Left renal pelvis (tissue), 4 donors: ENCODE results near the gene ZNF705A. TPM values are rescaled to one million over a fixed set of nuclear protein-coding genes. Genes with fewer than 3 reads are reported as not detected.
"Not testable (repeated sequence)": the region's sequence is repeated elsewhere in the genome, so short reads cannot be mapped to it uniquely, and the experiment has no call there.

Experiments used
- DNase-seq, 4 donors: peaks; one replicate each; pipeline ENCODE4 v3.0.0-alpha.2; 2013; ENCODE audit warnings: low read depth in 4 of 4, low spot score in 3 of 4
- polyA plus RNA-seq, 4 donors: library from polyadenylated mRNA; unstranded; fragments of 120-200 nt; gene quantifications; one replicate each; pipeline ENCODE4 v1.2.1, GENCODE V29; 2013; ENCODE audit not compliant: insufficient read length in 4 of 4

The ZNF705A gene
- polyA plus RNA-seq, 4 donors, result not detected

DNA sequence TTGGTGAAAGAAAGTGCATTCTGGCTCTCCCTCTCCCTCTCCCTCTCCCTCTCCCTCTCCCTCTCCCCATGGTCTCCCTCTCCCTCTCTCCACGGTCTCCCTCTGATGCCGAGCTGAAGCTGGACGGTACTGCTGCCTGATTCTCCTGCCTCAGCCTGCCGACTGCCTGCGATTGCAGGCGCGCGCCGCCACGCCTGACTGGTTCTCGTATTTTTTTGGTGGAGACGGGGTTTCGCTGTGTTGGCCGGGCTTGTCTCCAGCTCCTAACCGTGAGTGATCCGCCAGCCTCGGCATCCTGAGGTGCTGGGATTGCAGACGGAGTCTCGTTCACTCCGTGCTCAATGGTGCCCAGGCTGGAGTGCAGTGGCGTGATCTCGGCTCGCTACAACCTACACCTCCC is 26.5 kb downstream of the ZNF705A start:
- not testable (repeated sequence) for DNase-seq

DNA sequence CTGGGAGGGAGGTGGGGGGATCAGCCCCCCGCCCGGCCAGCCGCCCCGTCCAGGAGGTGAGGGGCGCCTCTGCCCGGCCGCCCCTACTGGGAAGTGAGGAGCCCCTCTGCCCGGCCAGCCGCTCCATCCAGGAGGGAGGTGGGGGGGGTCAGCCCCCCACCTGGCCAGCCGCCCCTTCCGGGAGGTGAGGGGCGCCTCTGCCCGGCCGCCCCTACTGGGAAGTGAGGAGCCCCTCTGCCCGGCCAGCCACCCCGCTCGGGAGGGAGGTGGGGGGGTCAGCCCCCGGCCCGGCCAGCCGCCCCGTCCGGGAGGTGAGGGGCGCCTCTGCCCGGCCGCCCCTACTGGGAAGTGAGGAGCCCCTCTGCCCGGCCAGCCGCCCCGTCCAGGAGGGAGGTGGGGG is 27.4 kb downstream of the ZNF705A start:
- not testable (repeated sequence) for DNase-seq

DNA sequence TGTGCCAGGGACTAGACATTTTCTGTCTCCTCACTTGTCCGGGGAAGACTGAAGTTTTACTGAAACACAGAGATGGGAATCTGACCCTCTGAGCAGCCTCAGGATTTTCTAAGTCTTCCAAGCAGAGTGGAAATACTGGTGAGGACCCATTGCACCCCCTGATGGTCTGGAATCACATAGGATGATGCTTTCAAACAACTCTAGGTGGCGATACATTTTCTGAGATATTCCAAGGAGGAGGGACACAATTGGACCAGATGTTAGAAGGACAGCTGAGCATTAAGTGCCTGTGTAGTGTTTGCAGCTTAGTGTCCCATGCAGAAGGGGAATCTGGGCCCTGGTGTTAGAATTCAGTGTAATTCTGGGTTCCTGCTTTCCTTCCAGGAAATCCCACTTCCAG is 31.3 kb downstream of the ZNF705A start:
- DNase-seq, result not testable (repeated sequence)

DNA sequence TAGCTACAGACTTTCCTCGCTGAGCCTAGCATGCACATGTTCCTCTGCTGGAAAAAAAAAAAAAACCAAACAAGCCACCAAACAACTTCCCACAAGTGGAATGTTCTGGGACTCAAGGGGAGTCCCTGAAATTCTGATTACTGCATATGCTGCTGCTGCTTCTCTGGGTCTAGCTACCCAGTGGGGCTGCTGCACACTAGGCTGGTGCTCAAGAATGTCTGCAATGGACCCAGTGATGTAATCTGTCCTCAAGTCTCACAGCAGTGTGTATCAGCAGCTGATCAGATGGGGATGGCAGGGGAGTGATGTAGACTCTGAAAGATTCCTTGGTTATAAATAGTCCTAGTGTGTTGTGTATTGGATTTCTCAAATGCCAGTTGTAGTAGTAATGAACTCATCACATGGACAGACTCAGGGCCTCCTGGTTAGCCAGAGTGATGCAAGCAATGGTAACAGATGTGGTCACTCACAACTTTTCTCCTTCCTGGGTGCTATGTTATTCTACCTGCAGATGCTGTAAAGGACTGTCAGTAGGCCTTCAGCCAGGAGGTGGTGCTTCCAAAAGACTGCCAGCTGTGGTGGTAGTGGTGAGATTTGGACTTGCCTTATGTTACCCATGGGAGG is 41.0 kb downstream of the ZNF705A start:
- not testable (repeated sequence) for DNase-seq

DNA sequence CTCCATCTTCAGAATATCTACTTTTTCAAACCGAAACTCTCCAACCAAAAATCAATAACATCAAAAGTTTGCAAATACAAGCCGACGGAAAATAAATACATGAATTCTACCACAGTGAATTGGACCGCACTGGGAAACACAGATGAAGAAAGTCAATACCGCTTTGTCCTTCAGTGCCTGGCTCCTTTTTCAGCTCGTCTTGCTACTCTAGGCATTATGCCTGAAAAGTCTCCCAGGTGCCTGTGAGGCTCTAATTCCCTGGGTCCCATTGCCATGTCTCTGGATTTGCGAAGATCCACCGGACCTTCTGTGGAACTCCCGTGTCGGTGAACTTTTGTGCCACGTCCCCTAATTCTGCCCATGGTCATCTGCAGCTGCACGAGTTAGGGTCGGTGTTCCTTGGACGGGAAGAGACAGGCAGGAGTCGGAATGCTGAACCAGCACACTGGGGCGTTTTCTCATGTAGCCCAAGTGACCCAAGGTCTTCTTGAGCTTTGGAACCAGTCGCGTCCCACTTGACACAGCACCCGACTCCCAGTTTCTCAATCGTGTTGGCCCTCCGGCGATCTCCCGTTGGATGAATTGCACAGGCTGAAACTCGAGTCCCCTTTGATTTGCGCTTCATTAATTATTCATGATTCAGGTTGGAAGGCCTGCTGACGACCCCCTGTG is 62.0 kb downstream of the ZNF705A start:
- DNase-seq, result not testable (repeated sequence)

DNA sequence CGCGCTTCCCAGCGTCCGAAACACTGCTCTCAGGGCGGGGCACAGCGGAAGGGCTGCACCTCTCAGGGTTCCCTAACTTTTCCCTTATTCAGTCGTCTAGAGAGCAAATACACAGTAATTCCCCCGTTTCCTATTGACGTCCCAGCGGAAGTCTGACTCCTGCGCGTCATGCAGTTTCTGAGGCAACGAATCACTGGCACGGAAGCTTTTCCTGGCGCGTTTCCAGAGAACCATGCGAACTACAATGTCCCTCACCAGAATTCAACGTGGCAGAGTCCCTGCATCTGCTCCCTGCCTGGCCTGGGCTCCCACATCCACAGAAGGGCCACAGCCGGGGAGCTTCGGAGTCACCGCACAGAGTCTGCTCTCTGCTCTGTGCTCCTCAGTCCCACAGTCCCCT is 64.6 kb downstream of the ZNF705A start:
- DNase-seq, result not testable (repeated sequence)

DNA sequence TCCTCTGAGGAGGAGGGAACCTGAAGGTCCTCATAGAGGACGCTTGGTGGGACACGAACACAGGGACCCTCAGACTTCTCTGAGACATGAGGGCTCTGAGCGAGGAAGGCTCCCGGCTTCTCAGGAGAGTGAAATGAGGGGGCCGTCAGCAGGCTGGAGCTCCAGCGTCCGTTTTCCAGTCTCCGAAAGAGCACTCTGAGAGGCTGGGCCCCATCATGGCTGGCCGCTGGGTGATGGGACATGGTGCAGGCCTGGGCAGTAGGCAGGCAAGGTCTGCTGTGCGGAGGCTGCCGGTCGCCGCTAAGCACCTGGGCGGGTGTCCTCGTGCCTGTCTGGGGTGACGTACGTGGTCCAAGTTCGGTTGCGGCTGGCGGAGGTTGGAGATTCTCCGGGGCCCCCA is 65.0 kb downstream of the ZNF705A start:
- not testable (repeated sequence) for DNase-seq

DNA sequence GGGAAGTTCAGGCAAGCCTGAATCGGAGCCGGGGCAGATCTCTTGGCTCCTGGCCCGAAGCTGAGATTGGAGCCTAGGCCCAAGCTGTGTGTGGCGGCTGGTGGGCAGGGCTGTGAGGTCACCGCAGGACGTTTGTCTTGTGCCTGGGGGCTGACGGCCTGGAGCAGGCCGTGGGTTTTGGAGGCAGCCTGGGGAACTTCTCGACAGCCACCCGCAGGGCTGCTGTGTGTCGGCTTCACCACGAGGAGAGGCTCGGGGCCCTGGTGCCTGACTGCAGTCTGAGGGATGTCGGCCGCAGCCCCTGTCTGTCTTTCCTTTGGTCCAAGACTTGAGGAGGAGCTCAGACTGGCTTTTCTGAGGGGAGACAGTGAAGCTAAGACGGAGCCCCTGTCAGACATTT is 65.5 kb downstream of the ZNF705A start:
- DNase-seq, result not testable (repeated sequence)

DNA sequence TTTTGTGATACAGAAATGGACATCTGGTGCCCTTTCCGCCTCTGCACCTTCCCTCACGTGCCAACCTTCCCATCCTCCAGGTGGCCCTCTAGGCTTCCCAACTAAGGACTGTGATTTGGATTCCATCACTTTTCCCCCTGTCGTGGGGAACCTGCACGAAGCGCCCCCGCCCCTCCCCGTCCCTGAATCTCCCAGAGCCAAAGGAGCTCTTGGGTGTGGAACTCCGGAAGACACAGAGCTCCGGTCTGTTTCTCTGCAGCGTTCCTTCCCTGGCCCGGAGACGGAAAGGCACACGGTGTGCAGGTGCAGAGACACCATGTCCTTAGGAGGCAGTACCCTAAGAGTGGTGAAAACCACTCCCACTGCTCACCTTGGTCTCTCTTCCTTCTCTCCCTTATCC is 66.8 kb downstream of the ZNF705A start:
- not testable (repeated sequence) for DNase-seq

DNA sequence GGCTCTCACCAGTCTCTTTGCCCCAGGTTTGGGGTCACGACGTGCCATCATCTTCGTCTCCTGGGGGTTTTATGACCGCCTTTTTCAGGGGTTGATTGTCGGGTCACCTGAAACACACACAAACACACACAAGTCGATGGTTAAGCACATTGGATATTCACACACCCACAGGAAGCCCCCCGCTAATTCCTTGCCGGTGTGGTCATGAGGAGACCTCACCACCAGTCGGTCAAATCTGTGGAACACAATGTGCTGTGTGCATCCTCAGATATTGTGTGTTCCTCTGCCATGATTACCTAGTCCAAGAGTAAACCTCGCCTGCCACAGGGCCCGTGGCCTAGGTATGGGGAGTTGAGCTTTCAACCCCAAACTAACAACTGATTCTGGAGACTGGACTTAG is 68.0 kb downstream of the ZNF705A start:
- DNase-seq, result not testable (repeated sequence)

DNA sequence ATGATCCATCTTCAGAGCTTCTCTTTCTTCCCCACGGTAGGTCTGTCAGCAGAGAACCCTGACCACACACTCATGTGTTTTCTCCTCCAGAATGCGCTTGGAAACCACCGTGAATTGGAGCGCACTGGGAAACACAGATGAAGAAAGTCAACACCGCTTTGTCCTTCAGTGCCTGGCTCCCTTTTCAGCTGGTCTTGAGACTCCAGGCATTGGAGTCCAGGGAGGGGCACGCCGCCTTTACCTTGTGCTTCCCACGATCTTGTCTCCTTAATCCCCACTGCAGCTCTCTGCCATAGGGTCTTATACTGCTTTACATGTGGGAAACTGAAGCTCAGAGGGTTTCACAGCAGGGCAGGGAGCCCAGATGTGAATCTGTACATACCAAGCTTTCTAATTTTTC is 69.5 kb downstream of the ZNF705A start:
- no peak for DNase-seq

DNA sequence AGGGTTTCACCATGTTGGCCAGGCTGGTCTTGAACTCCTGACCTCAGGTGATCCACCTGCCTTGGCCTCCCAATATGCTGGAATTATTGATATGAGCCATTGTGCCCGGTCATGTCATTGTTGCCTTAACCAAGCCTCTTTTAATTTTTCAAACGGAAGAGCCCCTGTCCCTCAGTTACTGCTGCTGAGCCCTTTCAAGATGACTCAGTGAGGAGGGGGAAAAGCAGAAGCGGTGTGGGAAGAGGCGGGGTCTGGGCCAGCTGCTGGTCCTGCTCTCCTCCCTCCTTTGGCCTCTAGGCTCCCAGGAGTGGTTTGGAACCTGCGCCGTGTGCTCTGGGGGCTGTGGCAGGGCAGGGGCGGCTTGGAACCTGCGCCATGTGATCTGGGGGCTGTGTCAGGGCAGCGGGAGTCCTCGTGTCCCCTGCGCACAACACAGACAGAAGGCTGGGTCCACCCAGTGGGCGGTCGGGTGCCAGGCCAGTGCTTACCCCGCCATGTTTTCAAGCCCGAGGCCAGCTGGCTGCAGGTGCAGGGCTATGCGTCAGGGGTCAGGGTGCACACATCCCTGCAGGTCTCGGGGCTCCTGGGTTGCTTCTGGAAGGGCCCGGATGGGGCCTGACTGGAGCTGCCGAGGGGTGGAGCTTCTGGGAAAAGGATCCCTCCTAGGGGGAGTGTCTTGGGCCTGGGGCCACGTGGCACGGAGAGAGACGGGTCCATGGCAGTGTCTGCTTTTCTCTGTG is 70.3 kb downstream of the ZNF705A start, which contains the start of gene FAM90A1:
Gene FAM90A1 (minus strand): TSS at position 627 of the 740 bp plus-strand sequence. CDS start 2,786 bp downstream, outside the sequence.
- DNase-seq, result not testable (repeated sequence)

DNA sequence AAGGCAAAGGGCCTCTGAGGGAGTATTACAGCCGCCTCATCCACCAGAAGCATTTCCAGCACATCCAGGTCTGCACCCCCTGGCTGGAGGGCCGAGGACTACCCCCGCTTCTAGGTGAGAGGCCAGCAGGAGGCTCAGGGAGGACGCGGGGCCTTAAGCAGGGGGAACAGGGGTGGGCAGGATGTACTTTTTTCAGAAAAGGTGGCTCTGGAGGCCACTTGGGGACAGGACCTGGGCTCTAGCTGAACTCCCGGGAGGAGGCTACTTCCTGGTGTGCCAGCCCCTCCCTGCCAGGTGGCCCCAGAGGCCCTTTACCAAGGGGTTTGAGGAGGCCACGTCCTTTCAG is 70.9 kb downstream of the ZNF705A start:
- not testable (repeated sequence) for DNase-seq

DNA sequence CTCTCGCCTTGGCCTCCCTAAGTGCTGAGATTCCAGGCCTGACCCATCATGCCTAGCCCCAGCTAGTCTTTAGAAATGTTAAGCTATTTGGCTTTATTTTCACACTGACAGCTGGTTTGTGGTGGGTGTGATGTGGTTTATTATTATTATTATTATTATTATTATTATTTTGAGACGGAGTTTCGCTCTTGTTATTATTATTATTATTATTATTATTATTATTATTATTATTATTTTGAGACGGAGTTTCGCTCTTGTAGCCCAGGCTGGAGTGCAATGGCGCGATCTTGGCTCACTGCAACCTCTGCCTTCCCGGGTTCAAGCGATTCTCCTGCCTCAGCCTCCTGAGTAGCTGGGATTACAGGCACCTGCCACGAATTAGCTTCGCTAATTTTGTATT is 71.8 kb downstream of the ZNF705A start:
- DNase-seq, result not testable (repeated sequence)

DNA sequence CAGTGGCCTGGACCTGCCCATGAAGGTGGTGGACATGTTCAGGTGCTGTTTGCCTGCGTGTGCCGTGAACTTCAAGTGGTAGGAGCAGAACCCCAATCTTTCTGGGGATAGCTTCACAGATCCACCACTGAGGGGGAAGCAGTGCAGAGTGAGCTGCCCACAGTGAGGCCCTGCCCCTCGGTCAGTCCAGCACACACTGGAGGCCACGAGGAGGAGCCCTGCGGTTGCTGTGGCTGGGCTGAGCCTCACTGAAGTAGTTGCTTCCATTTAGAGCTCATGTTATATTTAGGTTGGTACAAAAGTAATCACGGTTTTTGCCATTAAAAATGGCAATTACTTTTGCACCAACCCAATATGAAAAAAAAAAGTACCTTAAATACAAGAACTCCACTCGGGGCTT is 72.7 kb downstream of the ZNF705A start:
- DNase-seq, result not testable (repeated sequence)

Other genes starting within 250 kb of the ZNF705A start
- 10 to 100 TPM; 13.1 to 39.7 (median 19.2) TPM for gene SLC2A3, start 220.8 kb upstream of the ZNF705A start, polyA plus RNA-seq
- 10 to 100 TPM; 20.7 to 34.3 (median 23.7) TPM for gene FOXJ2, start 124.3 kb upstream of the ZNF705A start, polyA plus RNA-seq
- gene C3AR1, start 90.7 kb upstream of the ZNF705A start, polyA plus RNA-seq, result 1 to 10 TPM; 2.8 to 9.0 (median 3.3) TPM
- gene NECAP1, start 74.7 kb upstream of the ZNF705A start, polyA plus RNA-seq, result 10 to 100 TPM; 31.1 to 33.6 (median 31.3) TPM
- 1 to 10 TPM in 3 of 4 donors, under 1 TPM in 1; 0.63 to 3.8 (median 1.5) TPM for gene CLEC4A, start 33.4 kb upstream of the ZNF705A start, polyA plus RNA-seq
- 1 to 10 TPM; 1.5 to 3.0 (median 1.7) TPM for gene FAM90A1, start 70.6 kb downstream of the ZNF705A start, polyA plus RNA-seq